Measurements from ENCODE around the gene POLR3E.

- TF ChIP-seq CTCF (IDR thresholded peaks at IDR 0.05; ENCODE audit: low read depth, low read length) = no peak
- no peak for TF ChIP-seq EZH2phosphoT487 (IDR thresholded peaks at IDR 0.05; ENCODE audit: low read depth)
These were observed 10.6 kb downstream of the POLR3E start for GRCh38 chr16:22307838-22308237.

Measured in OCI-LY3 (cell line).